GM18858 (cell line): Measurements from ENCODE around the gene CRHR1.

Experiments used
- ATAC-seq: cut with Tn5 transposase; IDR thresholded peaks from one replicate; pipeline ENCODE4 v1.9.1; 2021; ENCODE audit not compliant: unreplicated experiment

Gene CRHR1

DNA sequence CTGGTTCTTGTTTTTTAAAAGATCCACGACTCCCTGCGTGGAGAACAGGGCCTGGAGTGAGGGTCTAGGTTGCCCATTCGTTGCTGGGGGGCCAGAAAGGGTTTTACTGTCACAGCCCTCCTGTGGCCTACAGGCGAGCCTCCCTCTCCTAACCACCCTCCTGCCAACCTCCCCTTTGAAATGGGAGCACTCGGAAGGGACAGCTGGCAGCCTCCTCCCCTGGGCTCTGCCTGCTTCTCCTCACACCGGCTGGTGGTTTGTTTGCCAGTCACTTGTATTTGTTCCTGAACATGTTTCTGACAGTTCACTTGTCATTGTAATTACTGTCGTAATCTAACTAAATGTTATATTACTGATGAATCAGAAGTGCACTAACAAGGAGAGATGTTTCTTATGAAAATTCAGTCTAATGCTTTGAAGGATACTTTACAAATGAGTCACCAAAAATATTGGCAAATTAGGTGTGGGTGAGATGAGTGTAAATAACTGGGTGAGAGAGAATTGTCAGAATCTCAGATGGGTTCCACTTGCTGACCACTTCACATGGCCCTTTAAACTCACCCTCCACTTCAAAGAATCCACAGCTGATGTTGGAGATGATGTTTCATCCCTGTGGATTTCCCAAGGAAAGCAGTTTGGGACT, 57.9 kb downstream of the CRHR1 start:
- no peak for ATAC-seq

DNA sequence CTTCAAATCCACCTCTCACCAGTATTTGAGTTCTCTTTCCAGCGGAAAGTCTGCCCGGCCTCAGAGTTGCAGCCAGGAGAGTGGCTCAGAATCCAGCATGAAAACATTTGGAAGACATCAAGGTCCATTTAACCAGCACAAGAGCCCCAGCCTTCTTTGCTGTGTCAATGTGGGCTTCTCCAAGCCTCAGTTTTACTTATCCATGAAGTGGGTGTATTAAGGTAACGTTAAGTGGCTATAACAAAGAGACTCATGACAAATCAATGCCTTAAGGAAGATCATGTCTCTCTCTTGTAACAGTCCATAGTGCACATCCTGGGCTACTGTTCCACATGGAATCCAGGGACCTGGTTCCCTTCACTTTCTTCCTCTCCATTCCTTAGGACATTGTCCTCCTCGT, 59.6 kb downstream of the CRHR1 start:
- no peak for ATAC-seq

DNA sequence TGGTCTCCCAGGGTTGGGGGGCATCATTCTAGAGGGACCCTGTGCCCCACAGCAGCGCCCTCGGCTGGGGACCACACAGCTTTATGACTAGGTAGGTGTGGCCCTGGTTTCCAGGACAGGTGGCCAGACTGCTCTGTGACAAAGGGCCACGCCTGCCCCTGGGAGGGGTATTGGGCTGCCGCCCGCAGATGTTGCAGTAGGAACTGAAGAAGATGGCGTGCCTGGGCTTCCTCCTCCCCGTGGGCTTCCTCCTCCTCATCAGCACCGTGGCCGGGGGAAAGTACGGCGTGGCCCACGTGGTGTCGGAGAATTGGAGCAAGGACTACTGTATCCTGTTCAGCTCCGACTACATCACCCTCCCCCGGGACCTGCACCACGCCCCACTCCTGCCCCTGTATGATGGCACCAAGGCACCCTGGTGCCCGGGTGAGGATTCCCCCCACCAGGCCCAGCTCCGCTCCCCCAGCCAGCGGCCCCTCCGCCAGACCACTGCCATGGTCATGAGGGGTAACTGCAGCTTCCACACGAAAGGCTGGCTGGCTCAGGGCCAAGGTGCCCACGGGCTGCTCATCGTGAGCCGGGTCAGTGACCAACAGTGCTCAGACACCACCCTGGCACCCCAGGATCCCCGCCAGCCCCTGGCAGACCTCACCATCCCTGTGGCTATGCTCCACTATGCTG, 60.7 kb downstream of the CRHR1 start, which contains the start of gene SPPL2C:
SPPL2C (plus strand) TSS at position 187 of the 681 bp plus-strand sequence; CDS start at position 213, 26 bp downstream.
- ATAC-seq, result no peak

- ATAC-seq, result no peak
These were observed 61.5 kb downstream of the CRHR1 start for GRCh38 chr17:45845376-45846185.

GRCh38 chr17:45846223-45846622, 62.1 kb downstream of the CRHR1 start:
- ATAC-seq, result no peak

GRCh38 chr17:45846646-45847045, 62.5 kb downstream of the CRHR1 start:
- ATAC-seq, result no peak

GRCh38 chr17:45847101-45847500, 63.0 kb downstream of the CRHR1 start:
- no peak for ATAC-seq

DNA sequence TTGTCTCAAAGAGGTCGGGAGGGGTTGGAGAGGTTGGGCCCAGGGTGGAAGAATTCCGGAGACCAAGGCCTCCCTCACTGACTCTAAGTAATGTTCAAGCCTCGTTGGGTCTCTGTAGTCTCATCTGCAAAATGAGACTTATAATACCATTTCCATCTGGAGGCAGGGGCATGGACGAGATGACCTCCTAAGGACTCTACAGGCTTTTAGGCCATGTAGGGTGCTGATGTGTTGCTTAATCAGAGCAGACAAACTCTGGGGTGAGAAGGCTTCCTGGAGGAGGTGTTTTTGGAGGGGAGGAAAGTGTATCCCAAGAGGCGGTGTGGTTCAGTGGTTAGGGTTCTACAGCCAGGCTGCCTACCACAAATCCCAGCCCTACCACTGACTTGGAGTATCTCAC, 63.6 kb downstream of the CRHR1 start:
- ATAC-seq, result no peak

- ATAC-seq, result no peak
These were observed 64.3 kb downstream of the CRHR1 start for GRCh38 chr17:45848405-45848804.

DNA sequence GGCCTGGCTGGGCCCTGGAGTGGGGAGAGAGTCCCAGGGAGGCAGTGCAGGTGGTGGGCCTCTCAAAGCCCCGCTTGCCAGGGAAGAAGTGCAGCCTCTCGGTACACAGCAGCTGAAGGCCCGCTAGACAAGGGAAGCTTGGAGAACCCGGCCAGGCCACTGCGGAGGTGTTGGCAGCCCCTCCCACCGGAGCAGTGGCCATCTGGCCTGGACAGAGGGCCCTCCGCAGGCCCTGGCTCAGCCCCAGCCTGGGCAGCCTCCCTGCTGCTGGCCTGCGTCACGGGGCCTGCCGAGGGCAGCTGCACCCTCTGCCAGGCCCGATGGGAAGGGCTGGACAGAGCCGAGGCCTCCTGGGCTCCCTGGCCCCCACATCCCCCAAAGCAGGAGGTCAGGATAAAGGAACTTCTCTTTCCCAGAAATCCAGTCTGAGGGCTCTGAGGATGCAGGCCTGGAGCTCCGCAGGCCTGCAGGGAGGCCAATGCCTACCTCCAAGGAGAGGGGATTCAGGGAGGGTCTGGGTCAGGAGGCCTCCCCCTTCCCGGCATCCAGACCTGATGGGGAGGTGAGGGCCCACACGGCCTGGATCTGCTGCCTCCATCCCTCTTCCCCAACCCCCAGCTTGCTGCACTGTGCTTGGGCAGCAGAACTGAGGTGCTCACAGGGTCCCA, 64.9 kb downstream of the CRHR1 start:
- no peak for ATAC-seq

DNA sequence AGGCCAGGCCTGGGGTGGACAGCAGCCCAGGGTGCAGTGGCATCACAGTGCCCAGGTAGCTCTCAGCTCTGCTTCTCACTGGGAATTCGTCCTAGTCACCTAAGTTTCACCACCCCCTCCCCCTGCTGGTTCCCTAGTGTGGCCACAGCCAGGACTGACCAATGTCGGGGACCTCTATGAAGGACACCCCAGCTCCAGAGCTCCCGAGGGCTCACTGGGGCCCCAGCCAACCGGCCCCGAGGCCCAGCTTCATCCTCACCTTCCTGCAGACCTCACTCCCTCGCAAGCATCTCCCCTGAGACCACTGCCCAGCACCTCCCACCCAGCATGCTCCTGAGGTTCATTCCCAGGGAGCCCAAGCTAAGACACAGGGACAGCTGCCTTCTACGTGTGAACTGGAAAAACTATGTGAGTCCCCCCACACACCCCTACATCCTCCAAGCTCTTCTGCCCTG, 65.4 kb downstream of the CRHR1 start:
- ATAC-seq, result no peak

GRCh38 chr17:45850011-45850410, 65.9 kb downstream of the CRHR1 start:
- no peak for ATAC-seq

DNA sequence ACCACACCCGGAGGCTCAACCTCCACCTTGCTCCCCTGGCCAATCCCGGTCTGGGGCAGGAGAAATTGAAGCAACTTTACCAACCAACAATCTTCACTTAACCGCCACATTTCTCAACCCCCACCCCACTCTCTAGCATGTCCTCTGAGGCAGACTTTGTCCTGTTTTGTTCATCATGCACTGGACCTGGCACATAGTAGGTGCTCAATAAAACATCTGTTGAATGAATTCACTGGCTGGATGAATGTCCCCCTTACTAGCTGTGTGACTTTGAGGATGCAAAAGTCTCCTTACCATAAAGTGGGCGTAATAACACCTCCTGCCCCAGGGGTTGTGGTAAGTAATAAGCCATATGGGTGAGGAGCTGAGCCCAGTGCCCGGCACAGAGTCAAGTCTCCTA, 66.3 kb downstream of the CRHR1 start:
- ATAC-seq, result no peak

- no peak for ATAC-seq
These were observed 66.9 kb downstream of the CRHR1 start for GRCh38 chr17:45851022-45851421.

DNA sequence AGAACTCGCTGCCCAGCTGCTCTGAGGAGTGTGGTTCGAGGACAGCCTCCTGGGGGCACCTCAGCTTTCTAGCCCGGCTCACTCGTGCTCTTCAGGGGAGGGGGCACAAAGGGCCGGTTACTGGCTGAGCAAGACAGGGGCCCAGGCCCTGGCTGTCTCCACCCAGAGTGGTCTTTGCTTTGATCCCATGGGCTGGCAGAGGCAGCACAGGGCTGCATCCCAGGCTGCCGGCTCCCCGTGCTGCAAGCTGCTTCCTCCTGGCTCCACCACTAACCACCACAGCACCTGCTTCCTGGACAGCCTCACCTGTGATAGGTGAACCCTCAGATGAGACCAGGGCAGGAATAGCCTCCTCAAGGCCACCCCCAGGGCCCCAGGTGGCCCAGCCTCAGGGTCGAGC, 67.3 kb downstream of the CRHR1 start:
- no peak for ATAC-seq

DNA sequence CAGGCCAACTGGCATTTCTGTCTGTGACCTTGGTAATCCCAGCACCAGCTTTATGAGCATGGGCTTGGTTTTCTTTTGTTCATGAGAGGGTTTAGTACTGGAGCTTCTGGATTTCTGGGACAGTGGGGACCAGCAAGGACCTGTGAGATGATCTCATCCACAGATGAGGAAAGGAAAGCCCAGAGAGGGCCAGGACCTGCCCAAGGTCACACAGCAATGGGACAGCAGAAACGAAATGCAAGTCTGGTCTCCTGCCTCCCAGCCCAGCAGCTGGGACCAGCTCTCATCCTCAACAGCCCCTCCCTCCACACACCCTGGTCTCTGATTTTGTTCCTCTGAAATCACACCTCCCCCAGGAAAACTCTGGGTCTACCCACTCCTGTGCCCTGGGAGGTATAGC, 67.8 kb downstream of the CRHR1 start:
- ATAC-seq, result no peak

- ATAC-seq, result no peak
These were observed 68.6 kb downstream of the CRHR1 start for GRCh38 chr17:45852535-45853297.

- ATAC-seq, result no peak
These were observed 70.1 kb downstream of the CRHR1 start for GRCh38 chr17:45854209-45854608.

DNA sequence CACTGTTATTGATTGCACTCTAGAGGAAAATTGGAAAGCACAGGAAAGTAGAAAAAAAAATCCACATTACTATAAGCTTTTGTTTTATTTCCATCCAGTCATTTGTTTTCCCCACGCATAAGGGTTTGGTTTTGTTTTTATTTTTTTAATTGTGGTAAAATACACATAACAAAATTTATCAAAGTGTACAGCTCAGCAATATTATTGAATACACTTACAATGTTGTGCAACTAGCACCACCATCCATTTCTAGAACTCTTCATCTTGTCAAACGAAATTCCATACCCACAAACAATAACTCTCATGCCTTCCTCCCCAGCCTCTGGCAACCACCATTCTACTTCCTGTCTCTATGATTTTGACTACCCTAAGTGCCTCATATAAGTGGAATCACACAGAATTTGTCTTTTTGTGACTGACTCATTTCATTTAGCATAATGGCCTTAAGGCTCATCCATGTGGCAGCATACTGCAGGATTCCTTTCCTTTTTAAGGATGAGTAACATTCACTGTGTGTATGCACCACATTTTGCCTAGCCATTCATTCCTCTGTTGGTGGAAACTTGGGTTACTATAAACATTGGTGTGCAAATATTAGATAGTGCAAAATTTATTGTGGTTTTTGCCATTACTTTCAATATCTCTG, 71.7 kb downstream of the CRHR1 start:
- no peak for ATAC-seq
